Measurements from ENCODE around the gene ARHGDIG.
"Not testable (repeated sequence)": the region's sequence is repeated elsewhere in the genome, so short reads cannot be mapped to it uniquely, and the experiment has no call there.

The ARHGDIG gene

DNA sequence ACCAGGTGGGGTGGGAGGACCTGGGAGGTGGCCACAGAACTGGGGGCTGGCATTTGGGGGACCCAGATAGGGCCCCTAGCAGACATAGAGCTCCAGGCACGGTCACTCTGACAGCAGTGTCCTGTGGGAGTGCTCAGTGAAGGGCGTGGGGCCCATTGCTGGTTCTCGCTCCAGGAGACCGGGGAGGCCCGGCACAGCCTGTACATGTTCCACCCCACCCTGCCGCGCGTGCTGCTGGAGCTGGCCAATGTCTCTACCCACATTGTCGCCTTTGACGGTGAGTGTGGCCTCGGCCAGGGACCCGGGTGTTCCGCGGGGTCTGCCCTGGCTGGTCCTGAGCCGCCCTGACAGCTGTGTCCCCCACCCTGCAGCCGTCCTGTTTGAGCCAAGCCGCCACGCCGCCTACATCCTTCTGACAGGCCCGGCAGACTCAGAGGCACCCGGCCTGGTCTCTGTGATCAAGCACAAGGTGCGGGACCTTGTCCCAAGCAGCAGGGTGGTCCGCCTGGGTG is 15.9 kb upstream of the ARHGDIG start:
- no peak for DNase-seq

- DNase-seq: no peak
These were observed 15.3 kb upstream of the ARHGDIG start for GRCh38 chr16:265002-265529.

DNA sequence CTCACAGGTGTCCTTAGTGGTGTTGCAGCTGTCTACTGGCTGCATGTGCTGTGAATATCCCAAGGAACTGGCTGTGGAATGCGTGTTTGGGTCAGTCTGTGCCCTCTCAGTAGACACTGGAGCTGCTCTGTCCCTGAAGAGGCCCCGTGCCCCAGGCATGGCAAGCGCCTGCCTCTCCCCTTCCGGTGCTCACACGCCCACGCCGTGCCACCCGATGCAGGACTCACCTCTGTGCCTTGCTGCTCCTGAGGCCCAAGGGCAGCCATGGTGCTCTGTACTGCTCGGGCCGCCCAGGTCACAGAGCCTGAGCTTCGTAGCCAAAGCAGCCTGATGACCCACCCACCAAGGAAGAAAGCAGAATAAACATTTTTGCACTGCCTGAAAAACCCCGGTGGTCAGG is 14.7 kb upstream of the ARHGDIG start:
- no peak for DNase-seq

DNA sequence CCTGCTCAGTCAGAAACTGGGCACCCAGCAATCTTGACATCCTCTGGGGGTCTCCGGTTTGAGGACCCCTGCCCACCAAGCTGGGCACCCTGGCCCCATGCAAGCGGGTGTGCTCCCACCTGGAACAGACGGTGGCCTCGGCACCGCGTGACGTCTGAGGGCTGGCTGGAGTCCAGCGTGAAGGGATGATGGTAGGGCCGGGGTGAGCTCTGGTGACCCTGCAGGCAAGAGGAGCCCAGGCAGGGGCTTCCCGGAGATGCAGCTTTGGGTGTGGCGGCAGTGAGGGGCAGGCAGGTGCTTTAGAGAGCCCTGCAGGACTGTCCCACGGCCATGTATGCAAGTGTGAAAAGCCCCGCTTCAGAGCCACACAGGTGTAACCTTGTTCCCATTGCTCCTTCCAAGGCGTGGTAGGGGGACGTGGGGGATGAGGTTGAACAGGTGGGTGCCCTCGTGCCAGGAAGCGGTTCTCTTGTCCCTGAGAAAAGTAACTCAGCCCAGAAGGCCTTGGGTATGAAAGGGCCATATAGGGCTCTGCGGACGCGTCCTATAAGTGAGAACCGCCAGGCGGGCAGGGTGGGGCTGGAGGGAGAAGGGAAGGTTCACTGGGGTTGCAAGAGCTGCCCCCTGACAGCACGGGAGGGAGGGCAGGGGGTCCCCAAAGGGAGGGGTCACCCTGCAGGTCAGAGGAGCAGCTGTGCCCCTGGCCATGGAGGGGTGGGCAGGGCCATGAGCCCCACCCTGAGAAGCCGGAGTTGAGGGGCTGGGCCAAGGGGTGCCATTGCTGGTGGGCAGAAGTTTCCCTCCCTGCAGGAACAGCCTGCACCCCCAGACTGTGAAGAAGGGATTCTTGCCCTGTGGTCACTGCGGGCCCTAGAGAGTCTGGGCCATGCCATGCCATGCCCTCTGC is 13.9 kb upstream of the ARHGDIG start:
- DNase-seq: no peak

GRCh38 chr16:267562-267961 is 12.8 kb upstream of the ARHGDIG start:
- DNase-seq: not testable (repeated sequence)

- no peak for DNase-seq
These were observed 12.0 kb upstream of the ARHGDIG start for GRCh38 chr16:268141-269053.

DNA sequence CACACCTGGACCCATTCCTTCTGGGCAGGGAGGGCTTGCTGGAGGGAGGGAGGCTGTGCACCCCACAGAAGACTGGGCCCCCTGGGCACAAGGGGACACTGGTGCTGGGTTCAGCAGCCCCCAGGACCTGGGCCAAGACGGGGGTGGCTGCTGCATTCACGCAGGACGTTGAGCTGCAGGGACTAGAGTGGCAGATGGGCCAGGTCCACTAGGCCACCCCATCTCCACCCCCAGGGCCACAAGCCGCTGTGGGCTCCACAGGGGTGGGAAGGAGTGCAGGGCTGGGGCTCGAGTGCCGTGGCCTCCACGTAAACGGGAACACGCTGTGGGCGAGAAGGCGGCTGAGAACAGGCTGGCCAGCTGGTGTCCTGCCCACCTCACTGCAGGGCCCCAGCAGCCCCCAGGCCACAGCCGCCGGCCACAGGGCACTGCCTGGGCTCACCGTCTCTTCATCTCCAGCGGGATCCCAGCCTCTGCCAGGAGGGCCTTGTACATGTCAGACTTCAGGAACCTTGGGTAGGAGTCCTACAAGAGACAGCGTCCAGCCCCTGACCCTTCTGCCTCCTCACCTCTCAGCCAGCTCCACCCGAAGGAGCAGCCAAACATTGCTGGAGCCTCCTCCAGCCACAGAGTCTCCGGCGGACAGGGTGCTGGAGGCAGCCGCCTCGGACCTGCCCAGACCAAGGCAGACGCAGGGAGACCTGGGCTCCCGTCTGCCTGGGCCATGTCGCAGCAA is 11.2 kb upstream of the ARHGDIG start:
- DNase-seq: no peak

- DNase-seq: no peak
These were observed 9.8 kb upstream of the ARHGDIG start for GRCh38 chr16:270381-271255.

DNA sequence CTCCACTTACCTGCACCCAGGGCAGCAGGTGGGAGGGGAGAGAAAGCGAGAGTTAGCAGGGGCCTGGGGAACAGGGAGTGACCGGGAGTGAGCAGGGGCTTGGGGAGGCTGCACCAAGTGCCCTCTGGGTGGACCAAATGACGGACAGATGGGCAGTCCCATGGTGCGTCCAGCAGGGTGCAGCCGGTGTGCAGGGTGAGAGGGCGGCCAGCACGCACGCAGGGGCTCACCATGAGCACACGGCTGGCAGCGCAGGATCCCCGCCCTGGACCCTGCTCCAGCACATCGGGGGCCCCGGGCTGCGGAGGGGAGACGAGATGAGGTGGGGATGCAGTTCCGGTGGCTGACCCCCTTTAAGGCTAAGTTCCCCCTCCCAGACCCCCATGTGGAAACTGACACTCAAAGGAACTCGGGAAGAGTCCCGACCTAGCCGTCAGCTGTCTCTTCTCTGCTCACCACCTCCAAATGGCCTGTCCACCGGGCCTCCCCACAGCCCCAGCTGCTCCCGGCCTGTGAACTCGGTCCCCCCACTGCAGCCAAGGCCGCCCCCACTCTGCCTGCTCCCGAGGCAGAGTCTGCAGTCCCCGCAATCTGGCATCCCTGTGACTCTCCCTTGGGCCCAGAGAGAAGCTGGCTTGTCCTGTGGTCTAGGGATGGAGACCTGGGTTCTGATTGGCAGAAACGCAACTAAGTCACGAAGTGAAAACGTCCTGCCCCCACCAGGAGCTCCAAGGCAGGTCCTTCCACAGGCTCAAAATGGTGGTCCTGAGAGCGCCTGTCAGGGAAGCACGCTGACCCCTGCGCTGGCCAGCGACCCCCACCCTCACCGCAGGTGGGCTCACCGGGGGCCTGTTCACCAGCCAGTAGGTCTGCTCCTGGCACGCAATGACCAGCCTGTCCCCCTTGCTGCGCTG is 7.5 kb upstream of the ARHGDIG start:
- DNase-seq: no peak

GRCh38 chr16:273547-274421 is 6.6 kb upstream of the ARHGDIG start:
- DNase-seq: no peak

- DNase-seq: no peak
These were observed 5.2 kb upstream of the ARHGDIG start for GRCh38 chr16:275041-275641.

GRCh38 chr16:275786-276232 is 4.6 kb upstream of the ARHGDIG start, which contains the start of gene RGS11:
Gene RGS11, minus strand, starts transcription at chr16:275944. Its CDS starts 33 bp downstream, at chr16:275911.
- no peak for DNase-seq

GRCh38 chr16:276426-277077 is 3.8 kb upstream of the ARHGDIG start:
- DNase-seq: no peak

DNA sequence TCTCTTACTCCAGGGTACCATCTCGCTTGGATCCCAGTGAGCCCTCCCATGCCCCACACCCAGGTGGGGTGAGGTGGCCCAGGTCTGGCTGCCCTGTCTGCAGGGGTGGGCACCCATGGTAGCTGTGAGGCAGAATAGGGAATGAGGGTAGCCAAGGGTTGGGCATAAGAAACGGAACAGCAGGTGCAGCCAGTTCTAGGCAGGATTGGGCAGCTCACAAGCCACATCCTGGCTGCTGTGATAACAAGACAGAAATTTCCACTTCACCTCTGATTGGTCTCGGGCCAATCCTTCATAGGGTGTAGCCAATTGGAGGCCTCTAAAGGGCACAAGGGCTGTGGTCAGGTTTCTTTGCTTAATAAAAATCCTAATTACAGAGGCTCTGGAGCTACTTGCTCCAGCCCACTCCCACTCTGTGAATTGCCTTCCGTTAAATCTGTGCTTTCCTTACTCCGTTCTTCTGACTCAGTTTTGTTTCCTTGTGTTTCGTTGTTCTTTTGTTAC is 1.5 kb upstream of the ARHGDIG start:
- peak; percentile 49 for DNase-seq

GRCh38 chr16:279531-279930 is 860 bp upstream of the ARHGDIG start:
- no peak for DNase-seq

GRCh38 chr16:280005-280460 is 358 bp upstream of the ARHGDIG start:
- DNase-seq: no peak

DNA sequence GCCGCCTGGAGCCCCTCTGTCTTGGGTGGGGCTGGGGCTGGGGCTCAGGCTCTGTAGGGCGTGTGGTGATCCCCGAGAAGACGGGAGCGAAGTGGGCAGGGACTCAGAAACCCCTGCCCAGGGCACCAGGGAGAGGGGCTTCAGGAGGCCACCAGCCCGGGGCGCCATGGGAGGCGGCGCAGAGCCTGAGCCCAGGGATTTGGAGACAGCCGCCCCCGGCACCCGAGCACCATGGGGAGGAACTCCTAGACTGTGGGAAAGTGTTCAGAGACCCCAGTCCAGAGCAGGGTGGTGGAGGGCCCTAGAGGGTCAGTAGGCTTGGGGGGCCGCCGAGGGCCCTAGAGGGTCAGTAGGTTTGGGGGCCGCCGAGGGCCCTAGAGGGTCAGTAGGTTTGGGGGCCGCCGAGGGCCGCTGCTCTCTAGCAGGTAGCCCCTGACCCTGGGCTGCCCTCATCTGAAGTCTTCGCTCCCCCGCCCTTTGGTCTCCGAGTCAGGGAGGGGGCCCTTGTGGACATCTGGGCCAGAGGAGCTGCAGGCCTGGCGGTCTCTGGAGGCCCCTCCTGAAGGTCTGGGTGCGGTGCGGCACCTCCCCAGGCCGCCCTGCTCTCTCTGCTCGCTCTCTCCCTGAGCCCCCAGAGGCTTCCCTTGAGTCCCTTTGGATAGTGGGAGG is 734 bp downstream of the ARHGDIG start:
- DNase-seq: no peak
